ENCODE measurements around the gene SAPCD1. TPM values are rescaled to one million over a fixed set of nuclear protein-coding genes. Genes with fewer than 3 reads are reported as not detected.

SAPCD1 gene
- total and polyA plus RNA-seq, 5 donors from 2014 or later, result 2.3 TPM; not detected in 4

DNA sequence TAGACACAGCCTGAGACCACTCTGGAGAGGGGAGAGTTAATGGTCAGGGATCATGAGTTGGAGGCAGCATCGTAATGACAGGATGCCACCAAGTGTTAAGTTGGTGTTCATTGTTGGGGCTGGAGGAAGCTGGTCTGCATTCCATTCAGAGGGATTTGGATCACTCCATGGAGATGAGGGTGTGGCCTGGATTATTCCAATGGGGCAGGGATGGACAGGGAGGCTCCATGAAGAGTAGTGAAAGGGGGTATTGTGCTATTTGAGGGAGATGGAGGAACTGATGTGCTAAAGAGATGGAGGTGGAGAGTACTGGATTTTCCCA is 1.1 kb downstream of the SAPCD1 start:
- H3K36me3 Mint-ChIP-seq, result peaks cover 19% of the 10 kb centered on the region
- peak overlapping the region in 2 of 3 donors; percentile 70 to 81 for H3K27ac Mint-ChIP-seq
- H3K4me3 Mint-ChIP-seq, result no peak overlapping the region
- Histone ChIP-seq H3K4me3 (ENCODE audit: low read depth, low read length) (no peak overlapping the region), H3K9me3 (ENCODE audit: control insufficient read depth in 2 of 2, low read length in 2 of 2) (no peaks in the 10 kb centered on the region), H3K27ac (ENCODE audit: insufficient read depth, low read length, poor library complexity, severe bottlenecking) (no peak overlapping the region), H3K36me3 (ENCODE audit: control insufficient read depth, insufficient read depth, low read length) (no peaks in the 10 kb centered on the region), H3K4me1 (ENCODE audit: control insufficient read depth, insufficient read depth, low read length, poor library complexity, severe bottlenecking) (no peaks in the 10 kb centered on the region), H3K27me3 (ENCODE audit: control insufficient read depth, insufficient read depth, low read length) (no peaks in the 10 kb centered on the region)
- DNase-seq (no peak), ATAC-seq (ENCODE audit: low read depth in 2 of 2) (no peak)
- no peaks in the 10 kb centered on the region for H3K27me3 Mint-ChIP-seq
- H3K4me1 Mint-ChIP-seq, result peaks cover 0 to 5% (median 4%) of the 10 kb centered on the region in 4 donors
- no peaks in the 10 kb centered on the region for H3K9me3 Mint-ChIP-seq

DNA sequence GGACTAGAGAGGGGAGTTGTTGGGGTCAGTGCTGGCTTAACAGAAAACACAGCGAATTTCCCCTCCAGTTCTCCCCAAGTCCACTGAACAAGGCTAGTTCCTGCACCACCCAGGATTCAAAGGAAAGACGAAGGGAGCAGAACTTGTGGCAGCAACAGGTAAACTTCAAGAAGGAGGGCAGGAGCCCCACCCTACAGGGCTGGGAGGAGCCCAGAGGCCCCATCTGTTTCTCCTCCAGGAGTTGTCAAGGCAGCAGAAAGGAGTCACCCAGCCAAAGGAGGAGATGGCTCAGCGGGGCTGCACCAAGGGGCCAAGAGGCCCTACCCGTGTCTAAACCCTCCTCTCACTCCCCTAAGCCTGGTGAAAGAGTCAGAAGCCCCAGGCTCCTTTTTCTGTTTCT is 1.7 kb downstream of the SAPCD1 start:
- H3K4me3 Mint-ChIP-seq, result no peak overlapping the region
- ATAC-seq (ENCODE audit: low read depth in 2 of 2), result no peak

DNA sequence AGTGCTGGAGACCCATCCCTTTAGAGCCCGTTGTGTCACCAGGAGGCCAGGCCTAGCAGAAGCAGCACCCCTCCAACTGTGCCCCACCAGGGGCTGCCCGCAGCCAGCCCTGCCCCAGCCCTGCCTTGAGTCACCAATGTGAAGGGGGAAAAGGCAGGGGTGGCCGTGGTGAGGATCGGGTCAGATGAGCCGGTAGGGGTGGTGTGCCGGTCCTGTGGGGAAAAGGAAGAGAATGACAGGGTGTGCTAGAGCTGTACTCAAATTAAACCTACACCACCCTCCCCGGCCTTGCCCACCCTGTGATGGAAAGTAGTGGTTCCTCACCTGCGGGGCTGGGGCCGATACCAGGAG is 3.1 kb downstream of the SAPCD1 start:
- Histone ChIP-seq H3K4me3 (ENCODE audit: low read depth, low read length) (no peak overlapping the region), H3K27ac (ENCODE audit: insufficient read depth, low read length, poor library complexity, severe bottlenecking) (no peak overlapping the region), H3K9me3 (ENCODE audit: control insufficient read depth in 2 of 2, low read length in 2 of 2) (no peaks in the 10 kb centered on the region), H3K4me1 (ENCODE audit: control insufficient read depth, insufficient read depth, low read length, poor library complexity, severe bottlenecking) (peaks cover 3% of the 10 kb centered on the region), H3K27me3 (ENCODE audit: control insufficient read depth, insufficient read depth, low read length) (no peaks in the 10 kb centered on the region), H3K36me3 (ENCODE audit: control insufficient read depth, insufficient read depth, low read length) (no peaks in the 10 kb centered on the region)
- DNase-seq (no peak), ATAC-seq (ENCODE audit: low read depth in 2 of 2) (no peak)
- peak overlapping the region in 2 of 3 donors; percentile 47 to 55 for H3K27ac Mint-ChIP-seq
- H3K27me3 Mint-ChIP-seq, result no peaks in the 10 kb centered on the region
- H3K4me1 Mint-ChIP-seq, result peaks cover 9 to 15% (median 11%) of the 10 kb centered on the region in 4 donors
- H3K36me3 Mint-ChIP-seq, result peaks cover 7% of the 10 kb centered on the region
- peaks cover 0 to 1% (median 0%) of the 10 kb centered on the region in 7 donors for H3K9me3 Mint-ChIP-seq
- no peak overlapping the region for H3K4me3 Mint-ChIP-seq

More for the DNA sequence above, 1.7 kb downstream of the SAPCD1 start:
- Histone ChIP-seq H3K27me3 (ENCODE audit: control insufficient read depth, insufficient read depth, low read length) (no peaks in the 10 kb centered on the region), H3K4me1 (ENCODE audit: control insufficient read depth, insufficient read depth, low read length, poor library complexity, severe bottlenecking) (no peaks in the 10 kb centered on the region), H3K36me3 (ENCODE audit: control insufficient read depth, insufficient read depth, low read length) (no peaks in the 10 kb centered on the region), H3K27ac (ENCODE audit: insufficient read depth, low read length, poor library complexity, severe bottlenecking) (no peak overlapping the region), H3K4me3 (ENCODE audit: low read depth, low read length) (no peak overlapping the region), H3K9me3 (ENCODE audit: control insufficient read depth in 2 of 2, low read length in 2 of 2) (no peaks in the 10 kb centered on the region)
- H3K9me3 Mint-ChIP-seq, result peaks cover 0 to 1% (median 0%) of the 10 kb centered on the region in 7 donors
- H3K36me3 Mint-ChIP-seq, result peaks cover 14% of the 10 kb centered on the region
- DNase-seq, result no peak
- no peaks in the 10 kb centered on the region for H3K27me3 Mint-ChIP-seq
- peaks cover under 1 to 8% (median 5%) of the 10 kb centered on the region in 4 donors for H3K4me1 Mint-ChIP-seq
- H3K27ac Mint-ChIP-seq, result peak overlapping the region in 1 of 3 donors; percentile 81

DNA sequence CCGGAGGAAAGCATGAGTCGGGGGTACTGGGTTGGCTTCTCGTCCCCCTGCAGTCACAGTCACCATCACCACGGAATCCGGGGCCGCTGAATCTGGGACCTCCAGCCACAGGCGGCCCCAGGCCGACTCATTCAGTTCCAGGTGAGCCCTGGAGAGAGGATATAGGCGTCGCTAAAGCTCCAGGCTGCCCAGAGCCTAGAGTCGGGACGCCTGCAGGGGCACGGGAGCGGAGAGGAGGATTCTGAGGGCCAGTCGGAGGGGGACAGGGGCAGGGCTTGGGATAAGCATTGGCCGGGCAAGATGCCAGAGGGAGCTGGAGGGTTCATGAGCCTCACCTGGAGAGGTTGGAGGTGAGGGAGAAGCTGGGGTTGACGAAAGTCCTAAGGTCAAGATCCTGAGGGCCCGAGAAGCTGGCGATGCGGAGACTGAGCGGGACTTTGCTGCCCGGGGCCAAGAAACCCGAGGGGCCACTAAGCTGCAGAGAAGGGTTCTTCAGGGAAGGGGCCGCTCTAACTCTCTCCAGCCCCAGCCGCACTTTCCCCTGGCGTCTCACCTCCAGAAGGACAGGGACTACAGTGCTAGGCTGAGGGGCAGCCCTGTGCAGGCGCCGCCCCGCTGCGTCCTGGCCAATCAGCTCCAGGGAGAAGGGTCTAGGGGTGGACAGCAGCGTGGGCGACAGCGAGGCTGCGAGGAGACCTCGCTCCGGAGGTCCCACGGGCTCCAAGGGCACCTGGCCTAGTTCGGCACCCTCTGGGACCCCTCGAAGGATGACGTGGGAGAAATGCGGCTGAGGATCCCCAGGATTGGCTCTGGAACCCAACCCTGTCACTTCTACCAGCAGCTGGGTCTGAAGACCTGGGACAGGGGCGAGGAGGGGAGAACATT is 3.7 kb downstream of the SAPCD1 start:
- Histone ChIP-seq H3K36me3 (ENCODE audit: control insufficient read depth, insufficient read depth, low read length) (no peaks in the 10 kb centered on the region), H3K4me1 (ENCODE audit: control insufficient read depth, insufficient read depth, low read length, poor library complexity, severe bottlenecking) (peaks cover 8% of the 10 kb centered on the region), H3K27me3 (ENCODE audit: control insufficient read depth, insufficient read depth, low read length) (no peaks in the 10 kb centered on the region), H3K9me3 (ENCODE audit: control insufficient read depth in 2 of 2, low read length in 2 of 2) (no peaks in the 10 kb centered on the region), H3K4me3 (ENCODE audit: low read depth, low read length) (no peak overlapping the region), H3K27ac (ENCODE audit: insufficient read depth, low read length, poor library complexity, severe bottlenecking) (no peak overlapping the region)
- Mint-ChIP-seq H3K36me3 (peaks cover 4% of the 10 kb centered on the region), H3K27ac (no peak overlapping the region), H3K4me3 (no peak overlapping the region), H3K27me3 (no peaks in the 10 kb centered on the region), H3K4me1 (peaks cover 9 to 19% (median 12%) of the 10 kb centered on the region in 4 donors), H3K9me3 (peaks cover 0 to 1% (median 0%) of the 10 kb centered on the region in 7 donors)
- ATAC-seq (ENCODE audit: low read depth in 2 of 2), result no peak
- DNase-seq, result no peak

DNA sequence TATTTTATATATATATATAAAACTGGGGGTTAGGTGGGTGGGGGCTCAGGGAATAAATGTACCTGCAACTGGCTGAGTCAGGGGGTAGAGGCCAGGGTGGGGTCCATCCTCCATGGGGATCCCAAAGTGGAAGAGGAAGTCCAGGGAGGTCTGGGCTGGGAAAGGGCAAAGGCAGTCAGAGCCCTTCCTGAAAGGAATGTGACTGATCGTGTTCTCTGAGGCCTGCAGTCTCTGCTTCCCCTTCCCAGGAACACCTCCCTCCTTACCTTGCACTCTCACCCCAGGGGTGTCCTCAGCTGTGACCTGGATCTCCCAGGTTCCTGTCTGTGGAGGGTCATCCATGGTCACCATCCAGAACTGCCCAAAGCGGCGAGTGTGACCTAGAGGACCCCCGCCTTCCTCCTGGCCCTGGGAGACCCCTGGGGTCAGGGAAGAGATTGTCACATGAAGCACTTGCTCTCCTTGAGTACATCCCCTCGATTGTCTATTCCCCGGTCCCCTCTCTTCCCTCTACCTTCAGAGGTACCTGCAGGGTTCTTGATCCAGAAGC is 4.7 kb downstream of the SAPCD1 start:
- H3K4me3 Mint-ChIP-seq, result no peak overlapping the region
- Histone ChIP-seq H3K9me3 (ENCODE audit: control insufficient read depth in 2 of 2, low read length in 2 of 2) (no peaks in the 10 kb centered on the region), H3K4me3 (ENCODE audit: low read depth, low read length) (no peak overlapping the region), H3K27ac (ENCODE audit: insufficient read depth, low read length, poor library complexity, severe bottlenecking) (no peak overlapping the region), H3K4me1 (ENCODE audit: control insufficient read depth, insufficient read depth, low read length, poor library complexity, severe bottlenecking) (peaks cover 18% of the 10 kb centered on the region), H3K36me3 (ENCODE audit: control insufficient read depth, insufficient read depth, low read length) (no peaks in the 10 kb centered on the region), H3K27me3 (ENCODE audit: control insufficient read depth, insufficient read depth, low read length) (no peaks in the 10 kb centered on the region)
- ATAC-seq (ENCODE audit: low read depth in 2 of 2) (no peak), DNase-seq (no peak)
- H3K9me3 Mint-ChIP-seq, result peaks cover 0 to 1% (median 0%) of the 10 kb centered on the region in 7 donors
- H3K27me3 Mint-ChIP-seq, result no peaks in the 10 kb centered on the region
- peaks cover 3% of the 10 kb centered on the region for H3K36me3 Mint-ChIP-seq
- peak overlapping the region in 1 of 3 donors; percentile 23 for H3K27ac Mint-ChIP-seq
- peaks cover 12 to 26% (median 17%) of the 10 kb centered on the region in 4 donors for H3K4me1 Mint-ChIP-seq

DNA sequence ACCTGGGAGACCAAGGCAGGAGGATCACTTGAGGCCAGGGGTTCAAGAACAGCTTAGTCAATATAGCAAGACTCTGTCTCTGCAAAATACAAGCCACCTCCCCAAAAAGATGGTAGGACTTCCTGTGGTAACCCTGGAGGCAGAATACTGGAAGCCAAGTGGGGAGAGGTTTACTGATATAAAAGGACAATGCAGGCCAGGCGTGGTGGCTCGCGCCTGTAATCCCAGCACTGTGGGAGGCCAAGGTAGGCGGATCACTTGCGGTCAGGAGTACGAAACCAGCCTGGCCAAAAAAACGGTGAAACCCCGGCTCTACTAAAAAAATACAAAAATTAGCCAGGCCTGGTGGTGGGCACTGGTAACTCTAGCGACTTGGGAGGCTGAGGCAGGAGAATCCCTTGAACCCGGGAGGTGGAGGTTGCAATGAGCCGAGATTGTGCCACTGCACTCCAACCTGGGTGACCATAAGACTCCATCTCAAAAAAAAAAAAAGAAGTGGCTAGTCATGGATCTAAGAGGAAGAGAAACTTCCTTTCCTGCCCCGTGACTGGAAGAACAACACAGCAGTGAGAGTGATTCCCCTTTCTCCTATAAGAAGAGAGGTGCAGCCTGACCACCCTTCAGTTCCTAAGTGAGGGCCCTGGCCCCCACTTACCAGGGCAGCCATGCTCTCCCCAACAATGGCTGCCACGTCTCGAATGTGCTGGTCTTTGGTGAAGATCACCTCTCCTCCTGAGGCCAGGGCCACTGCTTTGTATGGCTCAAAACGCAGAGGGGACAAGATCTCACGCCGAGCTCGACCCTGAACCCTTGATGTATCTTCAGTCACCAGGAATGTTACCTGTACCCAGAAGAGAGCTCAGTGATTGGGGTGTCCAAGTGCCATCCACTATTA is 6.2 kb downstream of the SAPCD1 start:
- H3K27ac Mint-ChIP-seq, result peak overlapping the region in 1 of 3 donors; percentile 42
- Histone ChIP-seq H3K4me1 (ENCODE audit: control insufficient read depth, insufficient read depth, low read length, poor library complexity, severe bottlenecking) (peaks cover 32% of the 10 kb centered on the region), H3K27me3 (ENCODE audit: control insufficient read depth, insufficient read depth, low read length) (no peaks in the 10 kb centered on the region), H3K9me3 (ENCODE audit: control insufficient read depth in 2 of 2, low read length in 2 of 2) (no peaks in the 10 kb centered on the region), H3K4me3 (ENCODE audit: low read depth, low read length) (no peak overlapping the region), H3K36me3 (ENCODE audit: control insufficient read depth, insufficient read depth, low read length) (no peaks in the 10 kb centered on the region), H3K27ac (ENCODE audit: insufficient read depth, low read length, poor library complexity, severe bottlenecking) (no peak overlapping the region)
- DNase-seq (no peak), ATAC-seq (ENCODE audit: low read depth in 2 of 2) (no peak)
- H3K36me3 Mint-ChIP-seq, result no peaks in the 10 kb centered on the region
- peaks cover 0 to 1% (median 0%) of the 10 kb centered on the region in 7 donors for H3K9me3 Mint-ChIP-seq
- peaks cover 11 to 39% (median 18%) of the 10 kb centered on the region in 4 donors for H3K4me1 Mint-ChIP-seq
- no peak overlapping the region for H3K4me3 Mint-ChIP-seq
- H3K27me3 Mint-ChIP-seq, result no peaks in the 10 kb centered on the region

DNA sequence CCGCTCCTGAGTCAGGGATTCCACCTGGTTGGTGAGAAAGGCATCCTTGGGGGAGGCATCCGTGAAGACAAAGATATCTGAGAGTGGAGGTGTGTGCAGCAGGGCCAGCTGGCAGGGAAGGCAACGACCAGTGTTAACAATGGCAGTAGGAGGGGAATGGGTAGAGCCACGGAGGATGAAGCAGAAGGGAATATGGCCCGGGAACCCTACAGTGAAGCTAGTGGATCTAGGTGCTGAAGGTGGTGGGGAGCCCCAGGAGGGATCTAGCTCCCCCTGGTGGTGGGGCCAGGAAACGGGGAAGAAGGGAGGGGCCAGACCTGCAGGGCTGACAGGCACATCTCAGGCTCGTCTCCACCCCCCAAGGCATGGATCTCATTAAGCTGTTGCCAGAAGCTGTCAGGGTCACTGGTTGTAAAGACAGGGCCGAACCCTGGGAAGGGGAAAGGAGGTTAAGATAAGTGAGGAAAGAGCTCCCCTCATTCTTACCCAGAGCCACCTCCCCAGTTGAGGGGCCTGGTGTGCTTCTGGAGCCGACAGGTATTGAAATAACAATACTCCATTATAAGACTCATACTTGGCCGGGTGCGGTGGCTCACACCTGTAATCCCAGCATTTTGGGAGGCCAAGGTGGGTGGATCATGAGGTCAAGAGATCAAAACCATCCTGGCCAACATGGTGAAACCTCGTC is 7.4 kb downstream of the SAPCD1 start:
- Mint-ChIP-seq H3K27ac (peak overlapping the region in 1 of 3 donors; percentile 70), H3K4me1 (peaks cover 8 to 43% (median 17%) of the 10 kb centered on the region in 4 donors), H3K27me3 (no peaks in the 10 kb centered on the region), H3K36me3 (no peaks in the 10 kb centered on the region), H3K4me3 (peak overlapping the region in 2 of 4 donors; percentile 46 to 77), H3K9me3 (peaks cover 0 to 1% (median 0%) of the 10 kb centered on the region in 7 donors)
- peak; percentile 72 to 75 for ATAC-seq (ENCODE audit: low read depth in 2 of 2)
- Histone ChIP-seq H3K4me1 (ENCODE audit: control insufficient read depth, insufficient read depth, low read length, poor library complexity, severe bottlenecking) (peaks cover 32% of the 10 kb centered on the region), H3K9me3 (ENCODE audit: control insufficient read depth in 2 of 2, low read length in 2 of 2) (no peaks in the 10 kb centered on the region), H3K4me3 (ENCODE audit: low read depth, low read length) (no peak overlapping the region), H3K36me3 (ENCODE audit: control insufficient read depth, insufficient read depth, low read length) (no peaks in the 10 kb centered on the region), H3K27ac (ENCODE audit: insufficient read depth, low read length, poor library complexity, severe bottlenecking) (no peak overlapping the region), H3K27me3 (ENCODE audit: control insufficient read depth, insufficient read depth, low read length) (no peaks in the 10 kb centered on the region)
- DNase-seq, result peak; percentile 69 to 83 (median 77)
